Right forelimb (tissue), 1 donor: ENCODE data around the gene RARG.
"Not testable (repeated sequence)": the region's sequence is repeated elsewhere in the genome, so short reads cannot be mapped to it uniquely, and the experiment has no call there.

Experiments used
- DNase-seq: peaks from one replicate; pipeline ENCODE4 v3.0.0-alpha.2; 2018

Gene RARG

GRCh38 chr12:53205747-53206419 is 26.1 kb downstream of the RARG start:
- no peak for DNase-seq

- DNase-seq: no peak
Observed at GRCh38 chr12:53204351-53204750, 27.7 kb downstream of the RARG start.

GRCh38 chr12:53202316-53202715 is 29.7 kb downstream of the RARG start:
- not testable (repeated sequence) for DNase-seq

- DNase-seq: no peak
Observed at GRCh38 chr12:53201639-53202038, 30.4 kb downstream of the RARG start.

GRCh38 chr12:53201177-53201541 is 30.9 kb downstream of the RARG start:
- no peak for DNase-seq

- DNase-seq: no peak
Observed at GRCh38 chr12:53200458-53201176, 31.4 kb downstream of the RARG start.

GRCh38 chr12:53200107-53200457 is 31.9 kb downstream of the RARG start:
- no peak for DNase-seq

GRCh38 chr12:53199700-53200099 is 32.3 kb downstream of the RARG start:
- no peak for DNase-seq

GRCh38 chr12:53198486-53199110 is 33.4 kb downstream of the RARG start:
- no peak for DNase-seq

- DNase-seq: no peak
Observed at GRCh38 chr12:53197011-53197640, 34.9 kb downstream of the RARG start.

- DNase-seq: no peak
Observed at GRCh38 chr12:53196486-53196885, 35.5 kb downstream of the RARG start.

- no peak for DNase-seq
Observed at GRCh38 chr12:53195516-53196420, 36.2 kb downstream of the RARG start.

- DNase-seq: no peak
Observed at GRCh38 chr12:53194973-53195372, 37.0 kb downstream of the RARG start.

GRCh38 chr12:53193985-53194716 is 37.9 kb downstream of the RARG start:
- DNase-seq: no peak

- no peak for DNase-seq
Observed at GRCh38 chr12:53193040-53193439, 39.0 kb downstream of the RARG start.

GRCh38 chr12:53192531-53193021 is 39.4 kb downstream of the RARG start:
- DNase-seq: no peak

- no peak for DNase-seq
Observed at GRCh38 chr12:53191885-53192530, 40.0 kb downstream of the RARG start.

- DNase-seq: no peak
Observed at GRCh38 chr12:53191096-53191884, 40.7 kb downstream of the RARG start.

GRCh38 chr12:53190108-53190729 is 41.8 kb downstream of the RARG start:
- DNase-seq: peak; percentile 63
